GM23338 (cell line): ENCODE measurements around the gene SPG7. TPM values are rescaled to one million over a fixed set of nuclear protein-coding genes. Genes with fewer than 3 reads are reported as not detected.

Experiments
- ATAC-seq: fragments of 200-7000 bp; cut with Tn5 transposase; 3 replicates; pipeline ENCODE4 v1.9.1; 2020
- DNase-seq: peaks from one replicate; pipeline ENCODE4 v3.0.0-alpha.2; 2015; ENCODE audit warnings: low spot score
- H2AFZ ChIP-seq: fragments of 200-600 bp; sonication (generic); 2 replicates; pipeline ENCODE4 v1.8.0; 2016; ENCODE audit warnings: antibody characterized with exemption, mild to moderate bottlenecking, moderate library complexity
- H3F3A ChIP-seq: fragments of 200-600 bp; sonication (generic); replicated peaks from 2 replicates; pipeline ENCODE4 v1.8.0; 2017; ENCODE audit warnings: antibody characterized with exemption, mixed run types, low read depth
- H3K27ac ChIP-seq: fragments of 200-600 bp; sonication (generic); 2 replicates; pipeline ENCODE4 v1.6.1; 2016; ENCODE audit warnings: low read depth
- H3K27me3 ChIP-seq: fragments of 200-600 bp; sonication (generic); 2 replicates; pipeline ENCODE4 v1.8.0; 2016; ENCODE audit warnings: mild to moderate bottlenecking, mixed run types, moderate library complexity; ENCODE audit not compliant: insufficient read depth
- H3K36me3 ChIP-seq: fragments of 200-600 bp; sonication (generic); 2 replicates; pipeline ENCODE4 v1.8.0; 2016; ENCODE audit warnings: mild to moderate bottlenecking; ENCODE audit not compliant: insufficient read depth
- H3K4me1 ChIP-seq: fragments of 200-600 bp; sonication (generic); 2 replicates; pipeline ENCODE4 v1.8.0; 2016; ENCODE audit warnings: mild to moderate bottlenecking, moderate library complexity; ENCODE audit not compliant: insufficient read depth
- H3K4me2 ChIP-seq: fragments of 200-600 bp; sonication (generic); 2 replicates; pipeline ENCODE4 v1.7.1; 2017; ENCODE audit warnings: mixed run types
- H3K4me3 ChIP-seq: fragments of 200-600 bp; sonication (generic); 2 replicates; pipeline ENCODE4 v1.6.1; 2016; ENCODE audit warnings: mixed run types
- H3K79me2 ChIP-seq: fragments of 200-600 bp; sonication (generic); replicated peaks from 2 replicates; pipeline ENCODE4 v1.8.0; 2017; ENCODE audit warnings: mild to moderate bottlenecking; ENCODE audit not compliant: insufficient read depth
- H3K9me2 ChIP-seq: fragments of 200-600 bp; sonication (generic); 2 replicates; pipeline ENCODE4 v1.8.0; 2017; ENCODE audit not compliant: insufficient read depth
- H4K20me1 ChIP-seq: fragments of 200-600 bp; sonication (generic); replicated peaks from 2 replicates; pipeline ENCODE4 v1.8.0; 2017; ENCODE audit warnings: mild to moderate bottlenecking; ENCODE audit not compliant: insufficient read depth
- H3K27ac Mint-ChIP-seq: 2 replicates; pipeline ENCODE4 v1.8.0; 2020; ENCODE audit warnings: inconsistent platforms, mild to moderate bottlenecking, moderate library complexity, mixed read lengths
- H3K27me3 Mint-ChIP-seq: 3 replicates; pipeline ENCODE4 v1.8.0; 2022; ENCODE audit warnings: low read depth, mild to moderate bottlenecking, moderate library complexity, mixed read lengths, inconsistent platforms; ENCODE audit not compliant: insufficient read depth, poor library complexity
- H3K36me3 Mint-ChIP-seq: 3 replicates; pipeline ENCODE4 v1.8.0; 2021; ENCODE audit warnings: low read depth, mild to moderate bottlenecking, inconsistent platforms, moderate library complexity, mixed read lengths
- H3K4me1 Mint-ChIP-seq: 3 replicates; pipeline ENCODE4 v1.8.0; 2020; ENCODE audit warnings: mild to moderate bottlenecking, inconsistent platforms, mixed read lengths
- H3K4me3 Mint-ChIP-seq: 3 replicates; pipeline ENCODE4 v1.8.0; 2021; ENCODE audit warnings: moderate library complexity, mild to moderate bottlenecking, inconsistent platforms, mixed read lengths
- H3K9me3 Mint-ChIP-seq: 3 replicates; pipeline ENCODE4 v1.8.0; 2020; ENCODE audit warnings: moderate library complexity, mild to moderate bottlenecking, inconsistent platforms, mixed read lengths
- EZH2 ChIP-seq: fragments of 200-600 bp; sonication (generic); IDR thresholded peaks from one replicate; pipeline ENCODE4 v1.8.0; 2017; ENCODE audit warnings: antibody characterized with exemption, mild to moderate bottlenecking, low read depth; ENCODE audit not compliant: unreplicated experiment
- EZH2phosphoT487 ChIP-seq: fragments of 200-600 bp; sonication (generic); IDR thresholded peaks from one replicate; pipeline ENCODE4 v1.8.1; 2018; ENCODE audit warnings: antibody characterized with exemption; ENCODE audit not compliant: unreplicated experiment
- NANOG ChIP-seq: IDR thresholded peaks from 2 replicates; pipeline ENCODE4 v1.6.1; 2016; ENCODE audit warnings: antibody characterized with exemption, borderline replicate concordance
- POLR2AphosphoS5 ChIP-seq: IDR thresholded peaks from 2 replicates; pipeline ENCODE4 v1.6.1; 2016; ENCODE audit warnings: antibody characterized with exemption, low read depth
- REST ChIP-seq: IDR thresholded peaks from one replicate; pipeline ENCODE4 v1.6.1; 2018; ENCODE audit warnings: antibody characterized with exemption; ENCODE audit not compliant: unreplicated experiment
- ZNF114 ChIP-seq: fragments of 250-450 bp; sonication (Bioruptor Pico); IDR thresholded peaks from 2 replicates; pipeline ENCODE4 v1.5.0; 2020; ENCODE audit warnings: mild to moderate bottlenecking, moderate library complexity
- ZNF331 ChIP-seq: fragments of 250-450 bp; sonication (Bioruptor Pico); IDR thresholded peaks from 2 replicates; pipeline ENCODE4 v1.5.0; 2020; ENCODE audit warnings: low read depth, mild to moderate bottlenecking, moderate library complexity
- ZNF462 ChIP-seq: fragments of 250-450 bp; sonication (Bioruptor Pico); IDR thresholded peaks from 2 replicates; pipeline ENCODE4 v1.5.0; 2020; ENCODE audit warnings: mild to moderate bottlenecking, moderate library complexity
- polyA plus RNA-seq: library from polyadenylated mRNA; unstranded; fragments of >200 nt; fragmentation: Nextera tagmentation; extraction: Ambion mirVana; gene quantifications from 2 replicates; pipeline ENCODE4 v1.2.1, GENCODE V29; 2016
- total RNA-seq: library from RNA; depleted of rRNA; stranded (reverse); fragments of >200 nt; shearing (Covaris generic); gene quantifications from 2 replicates; pipeline ENCODE4 v1.2.3, GENCODE V29; 2014

SPG7 gene
- total and polyA plus RNA-seq, 2 experiments from 2014 or later: 77.1 to 267 TPM

DNA sequence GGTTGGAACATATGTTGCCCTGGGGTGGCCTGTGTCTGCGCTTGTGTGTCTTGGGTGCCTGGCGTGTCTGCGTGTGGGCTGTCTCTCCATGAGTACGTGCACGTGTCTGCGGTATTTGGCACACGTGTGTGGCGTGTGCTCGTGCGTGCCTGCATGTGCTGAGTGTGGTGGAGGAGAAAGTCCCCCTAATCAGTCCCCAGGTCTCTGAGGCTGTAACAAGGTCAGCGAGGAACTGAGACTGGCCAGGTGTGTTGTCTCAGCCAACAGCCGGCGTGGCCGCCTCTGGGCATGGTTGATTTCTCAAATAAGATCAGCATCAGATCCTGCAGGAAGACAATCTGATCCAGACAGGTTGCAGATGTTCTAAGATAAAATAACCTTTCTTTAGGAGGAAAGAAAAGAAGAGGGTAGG lies 63.9 kb downstream of the SPG7 start:
- H3K9me3 Mint-ChIP-seq: no peaks in the 10 kb centered on the region
- TF ChIP-seq POLR2AphosphoS5 (no peak), ZNF114 (CRISPR knock-in tag) (no peak), EZH2 (no peak), EZH2phosphoT487 (no peak), ZNF462 (CRISPR knock-in tag) (no peak), NANOG (no peak), REST (no peak), ZNF331 (CRISPR knock-in tag) (no peak)
- Histone ChIP-seq H4K20me1 (no peaks in the 10 kb centered on the region), H3K4me3 (no peak overlapping the region), H3K79me2 (no peaks in the 10 kb centered on the region), H3K36me3 (no peaks in the 10 kb centered on the region), H3K9me2 (no peaks in the 10 kb centered on the region), H3K4me2 (no peak overlapping the region), H3F3A (no peaks in the 10 kb centered on the region; the same call in 1 of the 2 replicates), H3K27me3 (peaks cover 20% of the 10 kb centered on the region), H3K4me1 (peaks cover 5% of the 10 kb centered on the region; the same call in 1 of the 2 replicates), H2AFZ (no peak overlapping the region), H3K27ac (no peak overlapping the region)
- no peaks in the 10 kb centered on the region for H3K36me3 Mint-ChIP-seq
- DNase-seq (no peak), ATAC-seq (no peak)
- peaks cover 3% of the 10 kb centered on the region for H3K4me1 Mint-ChIP-seq
- H3K4me3 Mint-ChIP-seq: no peak overlapping the region
- no peak overlapping the region for H3K27ac Mint-ChIP-seq
- peaks cover 21% of the 10 kb centered on the region for H3K27me3 Mint-ChIP-seq
